Endothelial cell of umbilical vein (primary cell): ENCODE measurements around the gene PLXNC1. TPM values are rescaled to one million over a fixed set of nuclear protein-coding genes. Genes with fewer than 3 reads are reported as not detected.

Experiments used
- BruUV-seq: library from RNA; stranded (reverse); fragments of 400-500 nt; replicated peaks from 2 replicates; lab custom pipeline; 2021; lab: Mats Ljungman, UMichigan
- CTCF ChIA-PET: fragments of 300-600, 350-600 bp; sonication (Branson Sonifier 250); formaldehyde crosslinking; loops from one replicate; lab custom pipeline; 2021; ENCODE audit warnings: antibody characterized with exemption, inconsistent platforms; lab: Charles Lee
- POLR2A ChIA-PET: fragments of 300-600, 350-600 bp; sonication (Branson Sonifier 250); formaldehyde crosslinking; loops from one replicate; lab custom pipeline; 2021; ENCODE audit warnings: antibody characterized with exemption, inconsistent platforms; lab: Charles Lee
- DNase-seq: peaks from one replicate; pipeline ENCODE4 v3.0.0-alpha.2; 2011; ENCODE audit warnings: low read depth, low spot score
- FAIRE-seq: peaks from 2 replicates; lab custom pipeline; 2011; peaks lifted over from hg19 to GRCh38; lab: Jason Lieb, UNC
- H2AFZ ChIP-seq: 2 replicates; pipeline ENCODE4 v1.6.0; 2012; ENCODE audit warnings: low read depth, low read length, control low read depth, inconsistent platforms
- H3K27ac ChIP-seq: 2 replicates; pipeline ENCODE4 v1.5.1; 2011; ENCODE audit warnings: low read depth, mild to moderate bottlenecking, control low read depth, low read length, moderate library complexity; ENCODE audit not compliant: insufficient read depth
- H3K27me3 ChIP-seq, 2 experiments: 2 replicates each; pipeline versions ENCODE4 v1.6.0 to v1.6.1; 2011; ENCODE audit warnings: low read length in 2 of 2, mixed read lengths in 1 of 2; ENCODE audit not compliant: control insufficient read depth in 2 of 2, insufficient read depth in 2 of 2
- H3K36me3 ChIP-seq, 2 experiments: 2 replicates in 1 of 2; 3 replicates in 1 of 2; pipeline ENCODE4 v1.5.1; 2011; ENCODE audit warnings: low read length in 2 of 2, mild to moderate bottlenecking in 1 of 2, moderate library complexity in 1 of 2; ENCODE audit not compliant: control insufficient read depth in 2 of 2, insufficient read depth in 2 of 2; ENCODE audit errors: extremely low read depth in 1 of 2
- H3K4me1 ChIP-seq: 3 replicates; pipeline ENCODE4 v1.5.1; 2011; ENCODE audit warnings: mild to moderate bottlenecking, low read length; ENCODE audit not compliant: control insufficient read depth, insufficient read depth; ENCODE audit errors: extremely low read depth
- H3K4me2 ChIP-seq: 2 replicates; pipeline ENCODE4 v1.6.1; 2011; ENCODE audit warnings: low read length, control low read depth, mixed read lengths; ENCODE audit not compliant: insufficient read depth
- H3K4me3 ChIP-seq, 3 experiments: fragments of 200-600 bp in 1 of 3; sonication (generic), shearing (Covaris generic) in 1 of 3; replicated peaks in 1 of 3; 2 replicates each; pipeline ENCODE4 v1.5.1; 2011 to 2016; ENCODE audit warnings: control low read depth in 3 of 3, low read length in 3 of 3, mild to moderate bottlenecking in 2 of 3, inconsistent platforms in 1 of 3, low read depth in 1 of 3, moderate library complexity in 1 of 3; ENCODE audit not compliant: insufficient read depth in 1 of 3
- H3K79me2 ChIP-seq: 2 replicates; pipeline ENCODE4 v1.6.0; 2012; ENCODE audit warnings: low read length, inconsistent platforms; ENCODE audit not compliant: control insufficient read depth, insufficient read depth
- H3K9ac ChIP-seq: replicated peaks from 2 replicates; pipeline ENCODE3; 2011; ENCODE audit warnings: low read length, control low read depth; ENCODE audit not compliant: insufficient read depth; ENCODE audit errors: extremely low read depth
- H3K9me1 ChIP-seq: replicated peaks from 3 replicates; pipeline ENCODE4 v1.6.0; 2011; ENCODE audit warnings: mild to moderate bottlenecking, low read length; ENCODE audit not compliant: control insufficient read depth, insufficient read depth; ENCODE audit errors: extremely low read depth
- H3K9me3 ChIP-seq: replicated peaks from 2 replicates; pipeline ENCODE4 v1.5.1; 2012; ENCODE audit warnings: low read length, inconsistent platforms; ENCODE audit not compliant: control insufficient read depth, insufficient read depth
- H4K20me1 ChIP-seq: replicated peaks from 2 replicates; pipeline ENCODE3; 2011; ENCODE audit warnings: mild to moderate bottlenecking, low read length; ENCODE audit not compliant: control insufficient read depth, insufficient read depth; ENCODE audit errors: extremely low read depth
- CTCF ChIP-seq, 2 donors: IDR thresholded peaks; 1 replicate in 1 of 2; 2 replicates in 1 of 2; pipeline ENCODE4 v1.5.1; 2011; ENCODE audit warnings: low read length in 2 of 2, mild to moderate bottlenecking in 2 of 2, moderate library complexity in 2 of 2, control low read depth in 1 of 2, inconsistent platforms in 1 of 2, low read depth in 1 of 2; ENCODE audit not compliant: insufficient read depth in 1 of 2; ENCODE audit errors: extremely low read depth in 1 of 2
- EZH2 ChIP-seq: IDR thresholded peaks from 2 replicates; pipeline ENCODE4 v1.6.1; 2012; ENCODE audit warnings: borderline replicate concordance, low read depth, mild to moderate bottlenecking, moderate library complexity, low read length, inconsistent platforms; ENCODE audit not compliant: severe bottlenecking
- FOS ChIP-seq: IDR thresholded peaks from 2 replicates; pipeline ENCODE4 v1.6.1; 2011; ENCODE audit warnings: mild to moderate bottlenecking, low read length, moderate library complexity, borderline replicate concordance; ENCODE audit not compliant: insufficient read depth
- GATA2 ChIP-seq: IDR thresholded peaks from 2 replicates; pipeline ENCODE4 v1.7.0; 2011; ENCODE audit warnings: low read depth, mild to moderate bottlenecking, moderate library complexity, mixed read lengths, low read length; ENCODE audit not compliant: insufficient read length, insufficient read depth
- JUN ChIP-seq: IDR thresholded peaks from 2 replicates; pipeline ENCODE4 v1.6.1; 2011; ENCODE audit warnings: borderline replicate concordance, low read depth; ENCODE audit not compliant: insufficient read length, insufficient read depth
- MAX ChIP-seq: IDR thresholded peaks from 2 replicates; pipeline ENCODE4 v1.6.1; 2011; ENCODE audit not compliant: insufficient read depth, insufficient read length
- MYC ChIP-seq: IDR thresholded peaks from one replicate; pipeline ENCODE4 v1.6.1; 2011; ENCODE audit warnings: mild to moderate bottlenecking, low read depth, low read length
- POLR2A ChIP-seq: IDR thresholded peaks from 2 replicates; pipeline ENCODE4 v1.6.1; 2012; ENCODE audit warnings: low read depth, mild to moderate bottlenecking, control low read depth, low read length
- POLR2AphosphoS5 ChIP-seq: IDR thresholded peaks from 2 replicates; pipeline ENCODE4 v1.6.1; 2012; ENCODE audit warnings: low read depth, mild to moderate bottlenecking, control low read depth, low read length, moderate library complexity; ENCODE audit not compliant: insufficient read depth
- dilution Hi-C: fragments of 300-500 bp; cut with MboI; formaldehyde crosslinking; loops from one replicate; pipeline ENCODE4 v1.15.0; 2019; ENCODE audit warnings: low sequenced_read_pairs; ENCODE audit not compliant: extremely low pct_ligation_motif_present
- intact Hi-C: fragments of 100-400 bp; cut with micrococcal nuclease; formaldehyde crosslinking; loops from one replicate; pipeline ENCODE4 v1.10.0; 2022
- polyA plus RNA-seq, 4 experiments: library from polyadenylated mRNA; depleted of rRNA in 3 of 4; stranded (reverse) in 3 of 4; unstranded in 1 of 4; fragments of >200 nt; gene quantifications; 2 replicates each; pipeline versions ENCODE4 v1.2.1 to v1.2.3, GENCODE V29; 2011 to 2012; ENCODE audit warnings: missing spikeins in 1 of 4
- total RNA-seq: library from RNA; stranded (reverse); gene quantifications from 2 replicates; pipeline ENCODE4 v1.2.3, GENCODE V29; 2021

Gene PLXNC1
- total and polyA plus RNA-seq, 2 donors (not counting 3 experiments of a cell fraction or from before 2014, with no cell fraction given): 0.04 TPM; not detected in 1

- Histone ChIP-seq H4K20me1 (no peaks in the 10 kb centered on the region), H3K27ac (no peak overlapping the region), H3K79me2 (no peaks in the 10 kb centered on the region), H2AFZ (no peak overlapping the region), H3K27me3 (no peaks in the 10 kb centered on the region), H3K9me1 (no peaks in the 10 kb centered on the region), H3K4me3 (no peak overlapping the region), H3K9ac (no peak overlapping the region), H3K4me1 (no peaks in the 10 kb centered on the region), H3K9me3 (no peaks in the 10 kb centered on the region), H3K4me2 (no peak overlapping the region), H3K36me3 (no peaks in the 10 kb centered on the region)
- TF ChIP-seq MAX (no peak), POLR2A (no peak), FOS (no peak), EZH2 (no peak), GATA2 (no peak), JUN (no peak), POLR2AphosphoS5 (no peak), MYC (no peak), CTCF (IDR thresholded peaks at IDR 0.05; ENCODE audit: extremely low read depth in 1 of 2, insufficient read depth in 1 of 2, low read depth in 1 of 2, low read length in 2 of 2) (no peak)
- no TSS peak for BruUV-seq
- no peak for FAIRE-seq
- ChIA-PET POLR2A (no interaction called here), CTCF (no interaction called here)
- intact Hi-C loops: no loop called here
- no peak for DNase-seq
- dilution Hi-C loops: no loop called here
Measured at GRCh38 chr12:94250130-94250529, 101.8 kb downstream of the PLXNC1 start.
